Adrenal gland (tissue), 12 donors: Measurements from ENCODE around the gene COL4A1. TPM values are rescaled to one million over a fixed set of nuclear protein-coding genes. Genes with fewer than 3 reads are reported as not detected.

Experiments used
- DNase-seq, 7 donors: peaks; one replicate each; pipeline ENCODE4 v3.0.0-alpha.2; 2019 to 2020
- H3K27ac ChIP-seq, 5 donors: fragments of 200-600 bp; sonication (generic) in 4 of 5; 1 replicate in 3 of 5; 2 replicates in 2 of 5; pipeline versions ENCODE4 v1.5.1 to v1.8.0; 2016 to 2020; ENCODE audit warnings: mild to moderate bottlenecking in 1 of 5
- H3K27me3 ChIP-seq: fragments of 200-600 bp; 2 replicates; pipeline ENCODE4 v1.8.0; 2021
- H3K36me3 ChIP-seq, 2 donors: fragments of 200-600 bp; replicated peaks in 1 of 2; 1 replicate in 1 of 2; 2 replicates in 1 of 2; pipeline versions ENCODE4 v1.5.1 to v1.8.0; 2018 to 2022
- H3K4me1 ChIP-seq, 2 donors: fragments of 200-600 bp; replicated peaks in 1 of 2; 1 replicate in 1 of 2; 2 replicates in 1 of 2; pipeline versions ENCODE4 v1.5.1 to v1.8.0; 2018 to 2021
- H3K4me3 ChIP-seq, 4 donors: fragments of 200-600 bp; sonication (generic) in 3 of 4; one replicate each; pipeline ENCODE4 v1.5.1; 2016 to 2018
- H3K9me3 ChIP-seq, 3 donors: fragments of 200-600 bp; sonication (generic) in 1 of 3; replicated peaks in 1 of 3; 1 replicate in 2 of 3; 2 replicates in 1 of 3; pipeline versions ENCODE4 v1.5.1 to v1.8.0; 2016 to 2021
- POLR2A ChIP-seq, 2 donors: fragments of 450-650 bp; IDR thresholded peaks; one replicate each; pipeline ENCODE4 v1.6.1; 2017; ENCODE audit warnings: antibody characterized with exemption in 2 of 2, mild to moderate bottlenecking in 2 of 2, moderate library complexity in 1 of 2
- WGBS, 4 donors: extraction: QIAGEN DNeasy Blood & Tissue Kit in 2 of 4; methylation state at CpG; one replicate each; pipeline versions ENCODE4 v1.1.5 to v1.1.7; 2013 to 2017; 5-methylcytosine and 5-hydroxymethylcytosine counted together
- intact Hi-C, 2 donors: fragments of 100-400 bp; cut with DNase I; formaldehyde crosslinking; loops; one replicate each; pipeline versions ENCODE4 v1.14.1 to v1.15.0; 2022 to 2023
- microRNA-seq, 3 donors: library from miRNA; unstranded; fragments of <30 nt; microRNA quantifications; one replicate each; pipeline ENCODE4, GENCODE V29; 2017 to 2020
- polyA plus RNA-seq, 3 donors: library from polyadenylated mRNA; stranded (reverse); fragments of 200-250 nt in 2 of 3; fragments of 350-450 nt in 1 of 3; fragmentation: Illumina TruSeq in 1 of 3; extraction: RNeasy Lipid Tissue Mini Kit (QIAGEN cat#74804) in 1 of 3; gene quantifications; one replicate each; pipeline ENCODE4 v1.2.3, GENCODE V29; 2013 to 2014
- small RNA-seq, 2 donors: library from RNA; depleted of rRNA; stranded (forward); fragments of <200 nt; gene quantifications; one replicate each; pipeline ENCODE3, GENCODE V24; 2016
- total RNA-seq, 9 donors: library from RNA; depleted of rRNA in 4 of 9; stranded (reverse); fragments of >200 nt in 4 of 9; fragments of 120-200 nt in 1 of 9; fragmentation: NEBNext Ultra II Directional in 1 of 9; extraction: Animal tissue kit (Norgen Biotek cat#: 25700) in 1 of 9; gene quantifications; one replicate each; pipeline versions ENCODE4 v1.1.0 to v1.2.4, GENCODE V29; 2013 to 2023
- TF ChIP-seq, protein P1 (sequence below), 6 experiments: fragments of 450-650 bp in 4 of 6; fragments of 200-600 bp in 2 of 6; sonication (generic) in 1 of 6; IDR thresholded peaks; 1 replicate in 5 of 6; 2 replicates in 1 of 6; pipeline versions ENCODE4 v1.5.1 to v1.8.0; 2016 to 2021; ENCODE audit warnings: antibody characterized with exemption in 6 of 6, mild to moderate bottlenecking in 2 of 6, moderate library complexity in 1 of 6
- donor health status: healthy with polysubstance abuse.
- donor health status: Bipolar disorder and iron deficiency.
- donor health status: DM: yes; HTN: yes; CAD: no.
- donor health status: DM: no; HTN: no; CAD: no.
- donor health status: DM: no; HTN: no; CAD: no.
- donor health status: DM: yes; HTN: yes; CAD: no.

COL4A1 gene
- total and polyA plus RNA-seq, 12 donors, result 62.4 to 364 (median 183) TPM

DNA sequence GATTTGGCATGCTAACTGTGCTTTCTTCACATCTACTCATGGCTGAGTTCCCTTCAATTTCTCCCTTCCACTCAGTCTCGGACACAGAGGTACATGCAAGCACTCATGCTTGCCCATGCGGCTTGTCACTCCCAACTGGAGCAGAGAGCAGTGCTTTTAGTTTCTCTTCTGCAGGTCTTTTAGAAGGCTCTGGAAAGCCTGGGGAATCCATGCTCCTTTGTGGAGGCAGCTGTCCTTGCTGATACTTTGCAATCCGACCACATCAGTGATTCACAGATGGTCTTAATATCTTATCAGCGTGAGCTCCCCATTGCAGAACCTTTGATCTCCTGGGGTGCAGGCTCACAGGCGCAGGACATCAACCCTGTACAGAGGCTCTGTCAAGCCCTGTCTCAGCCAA, 203.9 kb downstream of the COL4A1 start:
- Histone ChIP-seq H3K36me3 (no peaks in the 10 kb centered on the region), H3K9me3 (peaks cover 0 to 10% (median 0%) of the 10 kb centered on the region in 3 donors), H3K4me1 (peaks cover 11 to 36% of the 10 kb centered on the region in 2 donors), H3K27me3 (no peaks in the 10 kb centered on the region), H3K4me3 (no peak overlapping the region), H3K27ac (peak overlapping the region in 4 of 5 donors; percentile 14 to 85 (median 48))
- DNase-seq, result peak in 2 of 7 donors; percentile 36 to 38
- WGBS, 4 donors, result 53 to 65% (median 58%) methylated on average over 5 of the region's 5 CpGs
- TF ChIP-seq, protein P1, sequence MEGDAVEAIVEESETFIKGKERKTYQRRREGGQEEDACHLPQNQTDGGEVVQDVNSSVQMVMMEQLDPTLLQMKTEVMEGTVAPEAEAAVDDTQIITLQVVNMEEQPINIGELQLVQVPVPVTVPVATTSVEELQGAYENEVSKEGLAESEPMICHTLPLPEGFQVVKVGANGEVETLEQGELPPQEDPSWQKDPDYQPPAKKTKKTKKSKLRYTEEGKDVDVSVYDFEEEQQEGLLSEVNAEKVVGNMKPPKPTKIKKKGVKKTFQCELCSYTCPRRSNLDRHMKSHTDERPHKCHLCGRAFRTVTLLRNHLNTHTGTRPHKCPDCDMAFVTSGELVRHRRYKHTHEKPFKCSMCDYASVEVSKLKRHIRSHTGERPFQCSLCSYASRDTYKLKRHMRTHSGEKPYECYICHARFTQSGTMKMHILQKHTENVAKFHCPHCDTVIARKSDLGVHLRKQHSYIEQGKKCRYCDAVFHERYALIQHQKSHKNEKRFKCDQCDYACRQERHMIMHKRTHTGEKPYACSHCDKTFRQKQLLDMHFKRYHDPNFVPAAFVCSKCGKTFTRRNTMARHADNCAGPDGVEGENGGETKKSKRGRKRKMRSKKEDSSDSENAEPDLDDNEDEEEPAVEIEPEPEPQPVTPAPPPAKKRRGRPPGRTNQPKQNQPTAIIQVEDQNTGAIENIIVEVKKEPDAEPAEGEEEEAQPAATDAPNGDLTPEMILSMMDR (IDR thresholded peaks at IDR 0.05), result no peak
- TF ChIP-seq POLR2A (IDR thresholded peaks at IDR 0.05), result no peak
- intact Hi-C loops, result loop anchor here in 1 of 2 donors (10.0 kb wide), 1 partner anchor 958 kb away; no protein-coding TSS in a partner anchor

DNA sequence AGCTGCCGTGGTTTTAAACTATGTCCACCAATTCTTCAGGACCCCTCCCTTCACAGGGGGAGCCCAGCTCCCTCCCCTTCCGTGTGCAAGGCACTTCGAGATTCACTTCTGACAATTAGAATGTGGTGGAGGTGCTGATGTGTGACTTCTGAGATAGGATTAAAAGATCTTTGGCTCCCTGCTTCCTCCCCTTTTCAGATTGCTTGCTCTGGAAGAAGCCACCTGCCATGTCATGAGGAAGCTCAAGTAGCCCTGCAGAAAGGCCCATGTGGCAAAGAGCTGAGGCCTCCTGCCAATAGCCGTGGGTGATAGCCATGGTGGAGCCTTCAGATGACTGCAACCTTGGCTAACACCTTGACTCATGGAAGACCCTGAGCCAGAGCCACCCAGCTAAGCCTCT, 204.9 kb downstream of the COL4A1 start:
- H3K4me3 ChIP-seq, result no peak overlapping the region
- intact Hi-C loops, result loop anchor here in 1 of 2 donors (10.0 kb wide), 1 partner anchor 957 kb away; no protein-coding TSS in a partner anchor
- H3K4me1 ChIP-seq, result peaks cover 11 to 34% of the 10 kb centered on the region in 2 donors
- WGBS, 4 donors, result 86 to 93% (median 92%) methylated on average over 4 of the region's 4 CpGs
- TF ChIP-seq, protein P1 (IDR thresholded peaks at IDR 0.05), result no peak
- no peak for TF ChIP-seq POLR2A (IDR thresholded peaks at IDR 0.05)
- peaks cover 0 to 10% (median 0%) of the 10 kb centered on the region in 3 donors for H3K9me3 ChIP-seq
- DNase-seq, result no peak
- H3K36me3 ChIP-seq, result no peaks in the 10 kb centered on the region
- no peaks in the 10 kb centered on the region for H3K27me3 ChIP-seq
- no peak overlapping the region for H3K27ac ChIP-seq

DNA sequence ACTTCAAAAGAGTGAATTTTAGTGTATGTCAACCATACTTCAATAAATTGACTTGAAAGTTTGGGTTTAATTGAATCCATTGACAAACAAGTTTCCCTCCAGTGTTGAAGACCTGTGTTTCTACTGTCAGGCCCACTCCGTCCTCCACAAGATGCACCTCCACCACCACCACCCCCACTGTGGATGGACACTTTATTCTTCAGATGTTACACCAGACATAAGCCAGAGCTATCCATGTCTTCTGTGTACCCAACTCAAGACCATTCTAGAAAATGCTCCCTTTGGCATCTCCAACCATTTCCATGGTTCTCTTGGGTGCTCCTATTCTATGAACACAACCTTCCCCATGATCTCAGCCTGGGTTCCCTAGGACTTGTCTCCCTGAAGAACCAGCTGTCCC, 207.0 kb downstream of the COL4A1 start:
- peaks cover 3 to 24% of the 10 kb centered on the region in 2 donors for H3K4me1 ChIP-seq
- no peak for DNase-seq
- H3K4me3 ChIP-seq, result no peak overlapping the region
- H3K9me3 ChIP-seq, result peaks cover 0 to 10% (median 0%) of the 10 kb centered on the region in 3 donors
- 86 to 95% (median 91%) methylated on average over 1 of the region's 1 CpG for WGBS, 4 donors
- no peak overlapping the region for H3K27ac ChIP-seq
- no peaks in the 10 kb centered on the region for H3K27me3 ChIP-seq
- intact Hi-C loops, result loop anchor here in 1 of 2 donors (10.0 kb wide), 1 partner anchor 955 kb away; no protein-coding TSS in a partner anchor
- H3K36me3 ChIP-seq, result no peaks in the 10 kb centered on the region
- TF ChIP-seq, protein P1 (IDR thresholded peaks at IDR 0.05), result no peak
- no peak for TF ChIP-seq POLR2A (IDR thresholded peaks at IDR 0.05)

Small RNA genes within 50 kb of the gene (microRNA-seq; reads per million reads assigned to microRNA genes)
- gene MIR8073, result 0 reads per million in 3 donors

Small RNA genes within 50 kb of the gene (small RNA-seq; reads per million reads assigned to genes)
- 0 reads per million in 2 donors for gene MIR8073

Other genes with a start within 250 kb of the COL4A1 start
- 1,000 to 10,000 TPM in 1 of 9 donors, 100 to 1,000 TPM in 8; 114 to 1,589 (median 177) TPM for gene COL4A2, start 127 bp upstream of the COL4A1 start, total RNA-seq
- gene COL4A2, start 127 bp upstream of the COL4A1 start, polyA plus RNA-seq, result 100 to 1,000 TPM in 1 of 3 donors, 10 to 100 TPM in 2; 70.9 to 168 (median 77.8) TPM